ENCODE data around the gene WDR82. TPM values are rescaled to one million over a fixed set of nuclear protein-coding genes. Genes with fewer than 3 reads are reported as not detected.

Gene WDR82
- total and polyA plus RNA-seq, 9 of the 15 experiments (the other 6 are each of a cell fraction or from before 2014, with no cell fraction given), result 6.4 to 62.9 (median 37.1) TPM

- no peak for TF ChIP-seq CXXC5 (CRISPR knock-in tag; IDR thresholded peaks at IDR 0.05)
- no peak for TF ChIP-seq CHD7 (IDR thresholded peaks at IDR 0.05; ENCODE audit: low read depth, low read length)
- TF ChIP-seq POLR3G (IDR thresholded peaks at IDR 0.05; ENCODE audit: extremely low read depth, insufficient read length, insufficient replicate concordance), result no peak
- TF ChIP-seq ZNF589 (CRISPR knock-in tag; IDR thresholded peaks at IDR 0.05; ENCODE audit: low read depth), result no peak
- no peak for TF ChIP-seq POLR2G (IDR thresholded peaks at IDR 0.05; ENCODE audit: low read depth, low read length)
- TF ChIP-seq MAFF (IDR thresholded peaks at IDR 0.05; ENCODE audit: low read length), result no peak
- no peak for TF ChIP-seq SMAD3 (CRISPR knock-in tag; conservative IDR thresholded peaks at IDR 0.05)
- TF ChIP-seq ID3 (CRISPR knock-in tag; IDR thresholded peaks at IDR 0.05), result no peak
- no peak for TF ChIP-seq ID3 (tag; IDR thresholded peaks at IDR 0.05)
- no peak for TF ChIP-seq RBM14 (IDR thresholded peaks at IDR 0.05; ENCODE audit: borderline replicate concordance, insufficient read depth, low read depth, low read length)
- no peak for TF ChIP-seq RERE (CRISPR knock-in tag; IDR thresholded peaks at IDR 0.05; ENCODE audit: borderline replicate concordance)
Observed at GRCh38 chr3:52210037-52210436, 68.4 kb downstream of the WDR82 start (continued).
